Left kidney (tissue), 2 donors: Measurements from ENCODE around the gene PRDX5. TPM values are rescaled to one million over a fixed set of nuclear protein-coding genes. Genes with fewer than 3 reads are reported as not detected.

Experiments
- DNase-seq: peaks from one replicate; pipeline ENCODE4 v3.0.0-alpha.2; 2013
- polyA plus RNA-seq: library from polyadenylated mRNA; unstranded; fragments of 120-200 nt; gene quantifications from one replicate; pipeline ENCODE4 v1.2.1, GENCODE V29; 2013; ENCODE audit not compliant: insufficient read length

The PRDX5 gene
- polyA plus RNA-seq, 1 donor: 148 TPM

DNA sequence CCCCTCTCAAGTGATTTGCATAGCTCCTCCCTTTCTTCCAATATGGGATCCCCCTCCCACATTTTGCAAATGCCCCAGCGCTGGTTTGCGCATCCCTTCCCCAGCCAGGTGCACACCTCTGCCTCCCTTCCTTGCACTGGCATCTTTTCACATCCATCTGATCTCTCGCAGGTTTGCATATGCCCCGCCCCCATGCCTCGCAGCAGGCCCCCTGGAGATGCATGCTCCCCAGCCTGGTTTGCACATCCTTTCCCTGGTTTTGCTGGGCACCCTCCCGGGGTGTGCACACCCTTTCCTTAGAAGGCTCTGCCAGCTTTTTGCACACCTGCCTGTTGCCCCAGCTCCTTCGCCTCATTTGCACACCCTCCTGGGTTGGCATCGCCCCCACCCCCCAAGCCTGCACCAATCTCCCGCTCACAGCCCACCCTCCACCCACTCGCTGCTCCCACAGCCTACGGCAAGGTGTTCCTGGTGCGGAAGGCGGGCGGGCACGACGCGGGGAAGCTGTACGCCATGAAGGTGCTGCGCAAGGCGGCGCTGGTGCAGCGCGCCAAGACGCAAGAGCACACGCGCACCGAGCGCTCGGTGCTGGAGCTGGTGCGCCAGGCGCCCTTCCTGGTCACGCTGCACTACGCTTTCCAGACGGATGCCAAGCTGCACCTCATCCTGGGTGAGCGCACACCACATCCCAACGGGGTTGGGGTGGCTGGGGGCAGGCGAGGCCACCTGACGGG is 42.0 kb downstream of the PRDX5 start:
- DNase-seq: no peak

DNA sequence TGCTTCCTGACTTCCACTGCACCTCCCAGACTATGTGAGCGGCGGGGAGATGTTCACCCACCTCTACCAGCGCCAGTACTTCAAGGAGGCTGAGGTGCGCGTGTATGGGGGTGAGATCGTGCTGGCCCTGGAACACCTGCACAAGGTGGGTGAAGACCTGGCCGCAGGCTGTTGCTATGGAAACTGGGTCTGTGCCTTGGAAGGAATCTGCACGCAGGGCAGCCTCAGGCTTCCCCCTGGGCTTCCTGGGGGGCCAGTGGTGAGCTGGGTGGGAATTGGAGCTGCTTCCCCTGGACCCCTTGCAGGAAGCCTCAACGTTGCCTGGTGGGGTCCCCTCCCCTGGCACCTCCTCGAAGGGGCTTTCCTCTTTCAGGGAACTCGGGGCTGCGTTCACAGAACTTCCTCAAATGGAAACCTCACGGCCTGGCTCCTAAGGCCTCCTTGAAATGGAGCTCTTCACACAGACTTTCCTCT is 42.6 kb downstream of the PRDX5 start:
- no peak for DNase-seq

- DNase-seq: no peak
These were observed 43.7 kb downstream of the PRDX5 start for GRCh38 chr11:64361659-64362058.

DNA sequence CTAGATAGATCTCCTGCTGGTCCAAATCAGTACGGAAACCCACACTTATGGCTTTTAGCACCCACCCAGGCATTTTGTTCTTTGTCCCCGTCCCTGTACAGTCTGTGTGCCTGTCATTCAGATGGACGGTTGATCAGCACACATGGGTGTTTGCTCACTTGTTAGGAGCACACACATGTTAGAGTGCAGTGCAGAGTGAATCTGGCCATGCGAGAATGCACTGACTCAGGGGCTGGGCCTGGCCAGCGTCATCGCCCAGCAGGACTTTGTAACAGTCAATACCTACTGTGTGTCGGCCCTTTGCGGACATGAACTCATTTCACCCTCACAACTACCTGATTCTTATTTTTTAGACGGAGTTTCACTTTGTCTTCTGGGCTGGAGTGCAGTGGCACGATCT is 44.4 kb downstream of the PRDX5 start:
- DNase-seq: no peak

- no peak for DNase-seq
These were observed 46.5 kb downstream of the PRDX5 start for GRCh38 chr11:64364435-64364834.

DNA sequence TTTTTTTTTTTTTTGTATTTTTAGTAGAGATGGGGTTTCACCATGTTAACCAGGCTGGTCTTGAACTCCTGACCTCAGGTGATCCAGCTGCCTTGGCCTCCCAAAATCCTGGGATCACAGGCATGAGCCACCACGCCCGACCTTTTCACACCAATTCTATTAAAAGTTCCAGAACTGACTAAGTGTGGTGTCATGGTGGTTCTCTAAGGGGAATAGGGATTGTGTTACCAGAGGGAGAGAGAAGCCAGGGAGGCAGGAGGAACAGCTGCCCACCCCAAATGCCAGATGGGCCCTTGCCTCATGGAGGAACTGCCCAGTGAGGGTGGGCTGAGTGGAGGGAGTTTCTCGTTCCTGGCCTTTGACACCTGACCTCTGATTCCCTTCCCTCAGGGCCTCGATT is 47.0 kb downstream of the PRDX5 start:
- DNase-seq: no peak

DNA sequence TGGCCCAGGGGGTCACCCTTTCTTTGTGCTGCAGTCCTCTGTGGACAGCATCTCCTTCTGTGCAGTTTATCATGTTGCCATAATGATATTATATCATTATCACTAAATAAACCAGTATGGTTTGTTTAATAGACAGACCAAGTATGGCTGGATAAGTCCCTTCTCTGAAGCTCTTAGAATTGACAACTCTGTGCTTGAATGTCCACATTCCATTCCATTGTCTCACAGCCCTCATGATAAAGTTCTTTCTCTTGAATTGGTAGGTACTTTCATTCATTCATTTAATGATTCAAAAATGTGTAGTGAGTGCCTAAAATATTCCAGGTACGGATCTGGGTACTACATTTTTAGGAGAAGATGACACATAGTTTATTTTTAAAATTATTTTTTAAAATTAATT is 48.8 kb downstream of the PRDX5 start:
- DNase-seq: no peak

- no peak for DNase-seq
These were observed 50.2 kb downstream of the PRDX5 start for GRCh38 chr11:64367931-64368672.

GRCh38 chr11:64368673-64369074 is 50.8 kb downstream of the PRDX5 start:
- DNase-seq: no peak

DNA sequence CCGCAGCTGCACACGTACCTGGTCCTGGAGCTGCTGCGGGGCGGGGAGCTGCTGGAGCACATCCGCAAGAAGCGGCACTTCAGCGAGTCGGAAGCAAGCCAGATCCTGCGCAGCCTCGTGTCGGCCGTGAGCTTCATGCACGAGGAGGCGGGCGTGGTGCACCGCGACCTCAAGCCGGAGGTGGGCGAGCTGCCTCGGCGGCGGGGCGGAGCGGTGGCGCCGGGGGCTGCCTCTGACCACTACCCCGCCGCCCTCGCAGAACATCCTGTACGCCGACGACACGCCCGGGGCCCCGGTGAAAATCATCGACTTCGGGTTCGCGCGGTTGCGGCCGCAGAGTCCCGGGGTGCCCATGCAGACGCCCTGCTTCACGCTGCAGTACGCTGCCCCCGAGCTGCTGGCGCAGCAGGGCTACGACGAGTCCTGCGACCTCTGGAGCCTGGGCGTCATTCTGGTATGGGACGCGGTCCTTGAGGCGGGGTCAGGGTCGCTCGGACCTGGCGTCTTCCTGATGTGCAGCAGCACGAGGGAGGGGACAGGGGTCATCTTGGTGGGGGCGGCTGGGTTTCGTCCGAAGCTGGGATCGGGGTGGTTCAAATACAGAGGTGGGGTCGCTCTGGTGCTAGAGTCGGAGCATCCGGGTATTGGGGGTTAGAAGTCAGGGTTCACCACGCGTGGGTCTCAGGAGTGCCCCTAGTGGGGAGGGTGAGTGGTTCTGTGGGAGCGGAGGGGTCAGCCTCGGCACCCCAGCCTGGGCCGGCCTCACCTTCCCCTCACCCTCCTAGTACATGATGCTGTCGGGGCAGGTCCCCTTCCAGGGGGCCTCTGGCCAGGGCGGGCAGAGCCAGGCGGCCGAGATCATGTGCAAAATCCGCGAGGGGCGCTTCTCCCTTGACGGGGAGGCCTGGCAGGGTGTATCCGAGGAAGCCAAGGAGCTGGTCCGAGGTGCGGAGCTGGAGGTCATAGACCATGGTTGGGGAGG is 51.8 kb downstream of the PRDX5 start:
- no peak for DNase-seq

- no peak for DNase-seq
These were observed 53.3 kb downstream of the PRDX5 start for GRCh38 chr11:64371201-64371600.

Other genes with a start within 250 kb of the PRDX5 start
- gene MACROD1, start 152.0 kb upstream of the PRDX5 start, polyA plus RNA-seq: 13.3 TPM
- gene STIP1, start 131.9 kb upstream of the PRDX5 start, polyA plus RNA-seq: 215 TPM
- gene FERMT3, start 111.4 kb upstream of the PRDX5 start, polyA plus RNA-seq: 4.1 TPM
- gene TRPT1, start 91.9 kb upstream of the PRDX5 start, polyA plus RNA-seq: 44.8 TPM
- gene NUDT22, start 91.8 kb upstream of the PRDX5 start, polyA plus RNA-seq: 24.1 TPM
- gene DNAJC4, start 87.6 kb upstream of the PRDX5 start, polyA plus RNA-seq: 53.4 TPM
- 87.6 TPM for gene VEGFB, start 83.5 kb upstream of the PRDX5 start, polyA plus RNA-seq
- gene FKBP2, start 77.0 kb upstream of the PRDX5 start, polyA plus RNA-seq: 72.7 TPM
- 56.4 TPM for gene PPP1R14B, start 71.2 kb upstream of the PRDX5 start, polyA plus RNA-seq
- 13.5 TPM for gene PLCB3, start 66.6 kb upstream of the PRDX5 start, polyA plus RNA-seq
- 37.9 TPM for gene BAD, start 33.5 kb upstream of the PRDX5 start, polyA plus RNA-seq
- 32.5 TPM for gene GPR137, start 32.3 kb upstream of the PRDX5 start, polyA plus RNA-seq
- not detected for gene KCNK4, start 26.8 kb upstream of the PRDX5 start, polyA plus RNA-seq
- gene CATSPERZ, start 17.8 kb upstream of the PRDX5 start, polyA plus RNA-seq: not detected
- gene ESRRA, start 12.6 kb upstream of the PRDX5 start, polyA plus RNA-seq: 20.9 TPM
- 183 TPM for gene TRMT112, start 562 bp upstream of the PRDX5 start, polyA plus RNA-seq
- gene CCDC88B, start 22.1 kb downstream of the PRDX5 start, polyA plus RNA-seq: 3.3 TPM
- 9.1 TPM for gene RPS6KA4, start 41.0 kb downstream of the PRDX5 start, polyA plus RNA-seq
- 29.3 TPM for gene SLC22A11, start 237.8 kb downstream of the PRDX5 start, polyA plus RNA-seq